ENCODE measurements around the gene STXBP4.

Gene STXBP4

DNA sequence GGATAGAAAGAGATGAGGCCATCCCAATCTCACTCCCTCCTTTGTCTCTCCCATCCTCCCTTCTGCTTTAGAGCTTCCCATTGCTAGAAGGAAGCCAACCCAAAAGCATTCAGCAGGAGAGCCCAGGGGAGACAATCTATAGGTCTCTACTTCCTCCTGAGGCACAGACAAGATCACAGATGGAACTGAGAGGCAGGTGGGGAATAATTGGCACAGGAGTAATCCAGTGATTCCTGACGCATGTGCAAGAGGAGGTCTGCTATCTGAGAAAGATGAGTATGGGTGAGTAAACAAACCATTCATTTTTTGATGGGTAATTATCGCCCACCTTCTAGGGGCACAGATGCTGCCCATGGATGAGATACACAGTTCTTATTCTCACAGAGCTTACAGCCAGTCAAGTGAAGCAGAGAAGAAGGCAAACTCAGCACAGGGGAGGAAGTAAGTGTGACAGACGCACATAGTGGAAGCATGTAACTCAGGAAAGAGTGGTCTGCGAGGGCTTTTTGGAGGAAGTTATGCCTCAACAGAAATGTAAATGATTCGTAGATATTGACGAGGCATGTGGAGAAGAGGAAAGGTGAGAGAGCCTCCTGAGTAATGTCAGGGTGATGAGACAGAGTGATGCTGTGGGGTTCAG, 207.3 kb downstream of the STXBP4 start:
- peak; percentile 63 for DNase-seq

DNA sequence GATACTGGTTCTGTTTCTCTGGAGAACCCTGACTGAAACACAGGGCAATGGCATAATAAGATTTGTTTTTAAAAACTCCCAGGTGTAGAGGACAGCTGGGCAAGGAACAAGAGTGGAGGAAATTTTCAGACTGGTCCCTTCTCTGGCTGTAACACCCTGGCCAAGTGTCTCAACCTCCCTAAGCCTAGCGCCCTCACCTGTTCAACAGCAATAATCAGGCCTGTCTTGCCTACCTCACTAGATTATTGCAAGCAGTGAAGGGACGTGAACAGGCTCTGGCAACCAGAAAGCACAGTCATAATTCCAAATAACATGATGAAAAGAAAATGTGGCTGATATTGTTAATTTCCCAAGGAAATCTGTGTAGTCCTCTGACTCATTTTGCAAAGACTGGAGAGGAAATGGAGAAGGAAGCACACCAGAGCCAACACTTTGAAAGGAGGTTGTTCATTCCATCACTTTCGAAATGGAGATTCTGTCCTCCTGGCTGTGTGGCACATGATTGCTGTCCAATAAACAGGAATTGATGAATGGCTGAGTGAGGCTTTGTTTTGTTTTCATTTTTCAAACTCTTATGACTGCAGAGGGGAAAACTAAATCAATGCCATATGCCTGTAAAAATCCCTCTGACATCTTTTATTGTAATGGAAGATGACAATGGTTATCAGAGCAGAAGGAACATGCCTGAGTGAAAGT, 208.7 kb downstream of the STXBP4 start:
- DNase-seq = peak; percentile 1

GRCh38 chr17:55177855-55178217, 209.3 kb downstream of the STXBP4 start:
- DNase-seq = no peak

GRCh38 chr17:55186937-55187770, 218.6 kb downstream of the STXBP4 start:
- no peak for DNase-seq

DNA sequence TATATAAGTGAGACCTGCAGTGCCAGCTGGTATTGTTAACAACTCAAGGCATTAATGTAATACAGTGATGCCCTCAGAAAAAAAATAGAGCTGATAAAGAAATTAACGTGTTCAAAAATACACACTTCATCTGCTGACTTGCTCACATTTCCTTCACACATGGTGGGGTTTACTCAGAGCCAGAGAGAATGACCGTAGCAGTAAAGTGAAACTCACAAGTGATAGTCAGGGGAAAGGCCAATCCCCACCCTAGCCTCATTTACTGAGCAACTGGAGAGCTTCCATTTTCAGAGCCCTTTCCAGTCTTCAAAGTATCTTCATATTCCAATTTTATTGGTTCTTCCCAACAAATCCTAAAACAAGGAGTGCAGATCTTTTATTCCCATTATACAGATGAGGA, 222.2 kb downstream of the STXBP4 start:
- no peak for DNase-seq

- no peak for DNase-seq
Observed at GRCh38 chr17:55198690-55199370, 230.3 kb downstream of the STXBP4 start.

DNA sequence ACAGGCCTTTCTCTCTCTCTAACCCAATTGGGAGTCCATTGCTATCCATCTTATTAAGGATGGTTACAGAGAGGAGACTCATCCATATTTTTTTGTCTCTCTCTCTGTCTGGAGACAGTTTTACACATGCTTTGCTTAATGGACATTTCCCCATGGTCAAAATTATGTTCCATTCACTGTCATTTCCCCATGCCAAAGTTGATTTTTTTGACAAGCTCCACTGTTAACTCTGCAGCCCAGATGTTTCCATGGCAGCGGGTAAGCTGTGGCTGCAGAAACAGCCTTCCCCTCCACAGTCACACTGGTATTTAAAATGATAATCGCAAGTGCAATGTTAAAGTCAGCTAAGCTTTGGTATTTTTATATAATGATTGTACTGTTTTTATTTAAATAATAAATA, 232.3 kb downstream of the STXBP4 start:
- no peak for DNase-seq

GRCh38 chr17:55201308-55201932, 232.9 kb downstream of the STXBP4 start:
- no peak for DNase-seq

- no peak for DNase-seq
Observed at GRCh38 chr17:55202896-55203295, 234.3 kb downstream of the STXBP4 start.

DNA sequence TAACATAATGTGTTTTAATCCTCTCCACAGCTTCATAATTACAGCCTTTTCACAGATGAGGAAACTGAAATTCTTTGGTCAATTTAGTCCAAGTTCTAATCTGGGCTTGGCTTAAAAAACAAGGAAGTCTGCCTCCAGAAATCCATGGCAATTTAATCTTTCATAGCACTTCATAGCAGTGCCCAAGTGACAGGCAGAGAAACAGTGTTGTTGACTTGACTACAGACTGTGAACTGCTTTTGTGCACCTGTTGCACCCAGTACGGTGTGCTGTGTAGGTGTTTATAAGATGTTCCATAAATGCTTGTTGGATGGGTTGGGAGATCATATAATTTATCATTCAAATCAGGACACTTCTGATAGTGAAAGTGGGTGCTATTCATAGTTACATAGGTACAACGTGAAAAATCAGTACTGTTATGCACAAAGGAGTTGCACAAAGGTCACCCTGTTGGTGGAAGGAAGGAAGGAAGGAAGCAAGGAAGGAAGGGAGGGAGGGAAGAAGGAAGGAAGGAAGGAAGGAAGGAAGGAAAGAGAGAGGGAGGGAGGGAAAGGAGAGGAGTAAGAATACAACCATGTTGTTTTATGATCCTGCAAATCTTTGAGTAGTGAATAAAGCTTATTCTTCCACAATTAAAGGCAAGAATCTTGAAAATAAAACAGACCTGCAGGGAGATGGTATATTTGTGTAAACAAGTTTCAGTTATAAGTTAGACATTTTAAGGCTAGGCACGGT, 239.7 kb downstream of the STXBP4 start:
- DNase-seq = no peak

- DNase-seq = no peak
Observed at GRCh38 chr17:55210292-55210691, 241.7 kb downstream of the STXBP4 start.

DNA sequence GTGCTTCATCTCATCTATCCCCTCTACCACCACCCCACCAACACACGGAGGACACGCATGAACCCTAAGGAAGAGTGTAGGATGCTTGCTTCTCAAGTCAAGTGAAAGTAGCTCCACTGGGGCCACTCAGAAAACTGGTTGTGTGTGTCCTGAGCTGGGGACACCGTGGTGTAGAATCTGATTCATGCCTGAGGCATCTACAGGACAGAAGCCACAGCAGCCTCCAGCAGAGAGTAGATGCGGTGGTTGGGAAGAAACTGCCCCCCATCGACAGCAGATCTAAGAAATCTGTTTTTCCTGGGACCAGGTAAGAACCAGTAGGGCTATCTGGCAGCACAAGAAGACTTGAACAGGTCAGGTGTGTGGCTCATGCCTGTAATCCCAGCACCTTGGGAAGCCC, 244.3 kb downstream of the STXBP4 start:
- DNase-seq = no peak

- no peak for DNase-seq
Observed at GRCh38 chr17:55215711-55216110, 247.1 kb downstream of the STXBP4 start.

DNA sequence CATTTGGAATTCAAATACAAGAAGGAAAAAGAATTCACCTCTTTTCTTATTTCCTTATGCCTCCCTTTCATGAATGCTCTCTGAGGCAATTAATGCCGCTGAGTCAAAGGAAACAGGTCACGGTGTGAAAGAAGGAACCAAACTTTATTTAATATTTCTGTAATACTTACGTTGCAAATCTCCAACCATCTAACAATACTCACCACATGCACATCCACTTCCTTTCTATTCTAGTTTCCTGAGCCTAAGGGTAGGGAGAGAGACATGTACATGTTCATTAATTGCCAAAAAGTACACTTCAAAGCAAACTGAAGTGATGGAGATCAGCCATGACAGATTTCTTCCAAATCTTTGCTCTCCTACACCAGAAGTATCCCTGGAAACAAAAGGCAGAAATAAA, 248.3 kb downstream of the STXBP4 start:
- DNase-seq = no peak

DNA sequence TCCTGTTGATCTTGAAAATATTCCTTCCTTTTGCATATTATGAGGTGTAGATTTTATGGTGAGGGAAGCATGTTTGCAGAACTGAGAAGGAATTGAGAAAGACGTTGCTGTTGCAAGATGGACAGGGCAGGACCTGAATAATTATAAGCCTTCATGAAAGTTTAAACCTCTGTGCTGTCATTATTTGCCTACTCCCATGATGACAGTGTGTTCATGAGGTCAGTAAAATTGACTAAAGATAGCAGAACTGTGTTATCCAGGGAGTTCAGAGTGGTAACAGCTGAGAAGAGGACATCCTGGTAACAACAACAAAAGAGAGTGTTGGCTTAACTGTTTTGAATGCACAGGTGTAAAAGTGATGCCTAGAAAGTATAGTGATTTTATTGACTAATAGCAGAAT, 250.9 kb downstream of the STXBP4 start:
- no peak for DNase-seq

GRCh38 chr17:55219934-55220333, 251.4 kb downstream of the STXBP4 start:
- DNase-seq = peak; percentile 61
